Osteoblast (primary cell): Measurements from ENCODE around the gene ZNF367. TPM values are rescaled to one million over a fixed set of nuclear protein-coding genes. Genes with fewer than 3 reads are reported as not detected.

ENCODE experiments used
- DNase-seq: peaks from one replicate; pipeline ENCODE4 v3.0.0; 2011; ENCODE audit warnings: low spot score, mixed read lengths; ENCODE audit not compliant: insufficient read length; ENCODE audit errors: missing footprints
- H2AFZ ChIP-seq: 2 replicates; pipeline ENCODE4 v1.6.0; 2011; ENCODE audit warnings: mild to moderate bottlenecking, low read length
- H3K27ac ChIP-seq: 2 replicates; pipeline ENCODE4 v1.5.1; 2011; ENCODE audit warnings: mild to moderate bottlenecking, low read depth, low read length, moderate library complexity
- H3K27me3 ChIP-seq: 2 replicates; pipeline ENCODE4 v1.6.0; 2012; ENCODE audit warnings: mild to moderate bottlenecking, control low read depth, inconsistent platforms, low read length, moderate library complexity; ENCODE audit not compliant: insufficient read depth
- H3K36me3 ChIP-seq: 2 replicates; pipeline ENCODE4 v1.5.1; 2011; ENCODE audit warnings: mild to moderate bottlenecking, low read length, control low read depth, moderate library complexity; ENCODE audit not compliant: insufficient read depth
- H3K4me1 ChIP-seq: 2 replicates; pipeline ENCODE4 v1.5.1; 2011; ENCODE audit warnings: mild to moderate bottlenecking, low read length, control low read depth, moderate library complexity; ENCODE audit not compliant: insufficient read depth
- H3K4me2 ChIP-seq: 2 replicates; pipeline ENCODE4 v1.6.0; 2011; ENCODE audit warnings: mild to moderate bottlenecking, low read length; ENCODE audit not compliant: insufficient read depth
- H3K4me3 ChIP-seq: fragments of 200-600 bp; sonication (generic); 3 replicates; pipeline ENCODE4 v1.5.1; 2012; ENCODE audit warnings: mild to moderate bottlenecking, low read length, inconsistent platforms; ENCODE audit not compliant: insufficient read depth
- H3K79me2 ChIP-seq: 2 replicates; pipeline ENCODE4 v1.6.0; 2012; ENCODE audit warnings: mild to moderate bottlenecking, low read length, control low read depth, inconsistent platforms; ENCODE audit not compliant: insufficient read depth
- H3K9me3 ChIP-seq: 2 replicates; pipeline ENCODE4 v1.5.1; 2011; ENCODE audit warnings: low read depth, low read length, control low read depth
- H4K20me1 ChIP-seq: 2 replicates; pipeline ENCODE4 v1.6.0; 2012; ENCODE audit warnings: mild to moderate bottlenecking, low read length, control low read depth; ENCODE audit not compliant: insufficient read depth
- total RNA-seq: library from RNA; depleted of rRNA; stranded (reverse); fragments of >200 nt; gene quantifications from 2 replicates; pipeline ENCODE4 v1.2.3, GENCODE V29; 2012
- TF ChIP-seq, protein P1 (sequence below): IDR thresholded peaks from 2 replicates; pipeline ENCODE4 v1.5.1; 2011; ENCODE audit warnings: mild to moderate bottlenecking, low read depth, low read length, moderate library complexity; ENCODE audit errors: extremely low read depth

ZNF367 gene
- total RNA-seq, 1 donor: 1.4 TPM

DNA sequence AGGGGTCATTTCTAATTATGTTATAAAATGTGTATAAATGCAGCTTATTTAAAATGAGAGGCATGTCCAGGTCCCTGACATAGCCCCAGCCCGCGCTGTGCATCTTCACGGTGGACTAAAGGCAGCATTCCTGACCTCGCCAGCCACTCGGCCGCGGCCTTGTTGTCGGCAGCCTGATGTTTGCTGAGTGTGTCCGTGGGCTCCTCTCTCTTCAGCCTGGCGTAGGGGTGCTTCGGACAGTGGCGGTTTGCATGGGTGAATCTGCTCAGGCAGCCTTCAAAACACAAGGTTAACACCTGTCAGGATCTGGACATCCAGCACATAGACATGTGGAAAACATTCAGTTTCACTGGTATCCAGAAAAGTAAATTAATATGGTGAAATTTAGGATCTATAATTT lies 25.9 kb downstream of the ZNF367 start:
- Histone ChIP-seq H3K4me1 (no peaks in the 10 kb centered on the region), H4K20me1 (no peaks in the 10 kb centered on the region), H3K27me3 (no peaks in the 10 kb centered on the region), H3K36me3 (peaks cover 5% of the 10 kb centered on the region), H3K9me3 (no peaks in the 10 kb centered on the region), H3K4me3 (no peak overlapping the region), H3K27ac (no peak overlapping the region), H2AFZ (peak overlapping the region; percentile 1), H3K4me2 (no peak overlapping the region), H3K79me2 (no peaks in the 10 kb centered on the region)
- TF ChIP-seq, protein P1, sequence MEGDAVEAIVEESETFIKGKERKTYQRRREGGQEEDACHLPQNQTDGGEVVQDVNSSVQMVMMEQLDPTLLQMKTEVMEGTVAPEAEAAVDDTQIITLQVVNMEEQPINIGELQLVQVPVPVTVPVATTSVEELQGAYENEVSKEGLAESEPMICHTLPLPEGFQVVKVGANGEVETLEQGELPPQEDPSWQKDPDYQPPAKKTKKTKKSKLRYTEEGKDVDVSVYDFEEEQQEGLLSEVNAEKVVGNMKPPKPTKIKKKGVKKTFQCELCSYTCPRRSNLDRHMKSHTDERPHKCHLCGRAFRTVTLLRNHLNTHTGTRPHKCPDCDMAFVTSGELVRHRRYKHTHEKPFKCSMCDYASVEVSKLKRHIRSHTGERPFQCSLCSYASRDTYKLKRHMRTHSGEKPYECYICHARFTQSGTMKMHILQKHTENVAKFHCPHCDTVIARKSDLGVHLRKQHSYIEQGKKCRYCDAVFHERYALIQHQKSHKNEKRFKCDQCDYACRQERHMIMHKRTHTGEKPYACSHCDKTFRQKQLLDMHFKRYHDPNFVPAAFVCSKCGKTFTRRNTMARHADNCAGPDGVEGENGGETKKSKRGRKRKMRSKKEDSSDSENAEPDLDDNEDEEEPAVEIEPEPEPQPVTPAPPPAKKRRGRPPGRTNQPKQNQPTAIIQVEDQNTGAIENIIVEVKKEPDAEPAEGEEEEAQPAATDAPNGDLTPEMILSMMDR: no peak
- no peak for DNase-seq

DNA sequence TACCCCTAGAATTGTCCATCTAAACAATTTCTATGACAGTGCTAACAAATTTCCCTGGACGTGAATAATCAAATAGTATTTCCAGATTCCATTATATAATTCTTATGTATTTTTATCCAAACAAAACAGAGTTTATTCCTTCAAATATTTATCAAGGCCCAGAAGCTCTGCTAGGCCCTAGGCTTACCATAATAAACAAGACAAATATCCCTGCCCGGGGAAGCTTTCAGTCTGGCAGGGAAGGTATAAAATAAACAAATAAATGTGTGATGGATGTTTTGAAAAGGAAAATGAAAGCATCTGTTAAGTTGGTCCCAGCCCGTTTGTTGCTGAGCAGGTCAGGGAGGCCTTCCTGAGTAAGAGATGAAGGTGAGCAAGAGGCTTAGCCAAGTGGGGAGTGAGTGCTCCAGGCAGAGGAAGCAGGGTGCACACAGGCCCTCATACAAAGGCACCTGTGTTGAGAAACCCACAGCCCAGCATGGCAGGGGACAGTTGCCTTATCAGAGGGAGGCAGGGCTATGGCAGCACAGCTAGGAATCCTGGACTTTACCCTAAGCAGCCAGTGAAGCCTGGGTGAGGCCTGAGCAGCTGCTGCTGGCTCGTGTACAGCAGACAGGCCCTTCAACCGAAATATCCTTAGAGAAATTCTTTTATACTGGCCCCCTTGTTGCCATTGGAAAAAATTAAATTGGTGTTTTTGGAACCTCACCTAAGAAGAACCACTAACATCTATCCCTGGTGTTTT lies 27.0 kb downstream of the ZNF367 start:
- Histone ChIP-seq H4K20me1 (no peaks in the 10 kb centered on the region), H3K36me3 (peaks cover 5% of the 10 kb centered on the region), H3K9me3 (no peaks in the 10 kb centered on the region), H3K27me3 (no peaks in the 10 kb centered on the region), H3K4me1 (no peaks in the 10 kb centered on the region), H3K79me2 (no peaks in the 10 kb centered on the region), H3K4me3 (no peak overlapping the region), H2AFZ (peak overlapping the region; percentile 88), H3K27ac (no peak overlapping the region), H3K4me2 (no peak overlapping the region)
- DNase-seq: peak; percentile 49
- TF ChIP-seq, protein P1: no peak

DNA sequence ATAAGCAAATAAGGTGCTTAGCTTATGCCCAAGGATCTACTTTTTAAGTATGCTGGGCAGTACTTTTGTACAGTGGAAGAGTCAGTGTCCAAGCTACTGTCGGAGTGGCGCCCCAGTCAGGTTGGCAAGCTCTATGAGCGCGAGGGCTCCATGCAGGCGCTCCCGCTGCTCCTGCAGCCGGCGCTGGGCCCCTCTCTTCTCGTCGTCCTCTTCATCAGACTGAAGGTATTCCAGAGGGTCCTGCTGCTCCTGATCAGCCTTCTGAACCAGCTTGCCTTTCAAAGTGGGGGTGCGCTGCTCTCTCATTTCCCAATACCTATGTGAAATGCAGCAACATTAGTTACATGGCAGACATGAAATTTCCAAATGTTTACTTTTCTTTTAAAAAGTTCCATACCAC lies 30.0 kb downstream of the ZNF367 start:
- Histone ChIP-seq H3K27me3 (no peaks in the 10 kb centered on the region), H3K4me1 (no peaks in the 10 kb centered on the region), H4K20me1 (no peaks in the 10 kb centered on the region), H3K79me2 (peaks cover 3% of the 10 kb centered on the region), H3K27ac (no peak overlapping the region), H2AFZ (no peak overlapping the region), H3K36me3 (peaks cover 5% of the 10 kb centered on the region), H3K9me3 (no peaks in the 10 kb centered on the region), H3K4me3 (no peak overlapping the region), H3K4me2 (no peak overlapping the region)
- peak; percentile 68 for DNase-seq
- TF ChIP-seq, protein P1: no peak

DNA sequence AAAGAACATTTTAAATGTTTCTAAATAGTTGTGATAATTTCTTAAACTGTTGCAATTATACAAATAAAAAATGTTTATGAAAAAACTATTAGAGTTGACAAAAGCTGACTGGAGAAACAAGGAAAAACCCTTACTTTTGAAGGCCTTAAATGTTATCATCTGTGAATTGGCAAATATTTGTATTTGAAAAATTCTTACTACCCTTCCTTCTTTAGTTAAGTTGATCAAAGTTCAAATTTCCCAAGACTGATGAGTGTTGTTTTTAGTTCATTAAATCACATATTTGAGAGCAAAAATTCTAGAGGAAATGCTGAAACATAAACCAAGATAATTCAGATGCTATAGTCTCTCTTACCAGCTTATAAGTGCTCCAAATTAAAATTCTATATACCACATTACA lies 32.0 kb downstream of the ZNF367 start:
- H3K36me3 ChIP-seq: no peaks in the 10 kb centered on the region
- H3K4me1 ChIP-seq: peaks cover 7% of the 10 kb centered on the region
- TF ChIP-seq, protein P1: no peak
- DNase-seq: no peak
- no peak overlapping the region for H3K4me3 ChIP-seq
- H3K79me2 ChIP-seq: peaks cover 20% of the 10 kb centered on the region
- H3K9me3 ChIP-seq: no peaks in the 10 kb centered on the region
- H3K27ac ChIP-seq: no peak overlapping the region
- H3K27me3 ChIP-seq: no peaks in the 10 kb centered on the region
- H2AFZ ChIP-seq: no peak overlapping the region
- no peak overlapping the region for H3K4me2 ChIP-seq
- no peaks in the 10 kb centered on the region for H4K20me1 ChIP-seq
